HepG2 (cell line): ENCODE data around the gene SYCP2. TPM values are rescaled to one million over a fixed set of nuclear protein-coding genes. Genes with fewer than 3 reads are reported as not detected.
A peak's percentile ranks its signal among the peaks of the same experiment; 100 is the strongest.

Source experiments
- ARNT ChIP-seq: fragments of 450-650 bp; IDR thresholded peaks from 2 replicates; pipeline ENCODE4 v1.6.1; 2017
- SP140L ChIP-seq: sonication (generic); formaldehyde crosslinking; IDR thresholded peaks from 2 replicates; pipeline ENCODE4 v1.4.0; 2020; ENCODE audit warnings: missing genetic modification reagents, borderline replicate concordance
- ZBTB43 ChIP-seq: sonication (generic); formaldehyde crosslinking; conservative IDR thresholded peaks from 2 replicates; pipeline ENCODE4 v1.4.0; 2020; ENCODE audit warnings: missing genetic modification reagents
- ZNF224 ChIP-seq: sonication (generic); formaldehyde crosslinking; IDR thresholded peaks from 2 replicates; pipeline ENCODE4 v1.5.0; 2020; ENCODE audit warnings: mild to moderate bottlenecking, missing genetic modification reagents
- ZNF253 ChIP-seq: sonication (generic); formaldehyde crosslinking; IDR thresholded peaks from 2 replicates; pipeline ENCODE4 v1.8.0; 2022; ENCODE audit warnings: mild to moderate bottlenecking, missing genetic modification reagents, borderline replicate concordance
- ZNF350 ChIP-seq: sonication (generic); formaldehyde crosslinking; IDR thresholded peaks from 2 replicates; pipeline ENCODE4 v1.4.0; 2020; ENCODE audit warnings: mild to moderate bottlenecking, low read depth, missing genetic modification reagents, borderline replicate concordance
- ZNF724P ChIP-seq: sonication (generic); formaldehyde crosslinking; IDR thresholded peaks from 2 replicates; pipeline ENCODE4 v1.8.0; 2022; ENCODE audit warnings: missing genetic modification reagents, borderline replicate concordance
- ZSCAN22 ChIP-seq: sonication (generic); formaldehyde crosslinking; IDR thresholded peaks from 2 replicates; pipeline ENCODE4 v1.4.0; 2020; ENCODE audit warnings: mild to moderate bottlenecking, missing genetic modification reagents
- polyA plus RNA-seq, 8 experiments: library from polyadenylated mRNA; depleted of rRNA in 3 of 8; stranded (reverse) in 7 of 8; unstranded in 1 of 8; fragments of >200 nt; fragmentation: Illumina TruSeq in 4 of 8; extraction: Trizol in 4 of 8; gene quantifications; 2 replicates each; pipeline versions ENCODE4 v1.2.1 to v1.2.3, GENCODE V29; 2011 to 2016; ENCODE audit warnings: low read depth in 4 of 8, missing spikeins in 1 of 8, mixed read lengths in 1 of 8; ENCODE audit not compliant: insufficient read depth in 1 of 8
- total RNA-seq, 5 experiments: library from RNA; depleted of rRNA; stranded (reverse); fragments of >200 nt; fragmentation: Illumina TruSeq; extraction: Trizol; gene quantifications; 2 replicates each; pipeline ENCODE4 v1.2.3, GENCODE V29; 2016; ENCODE audit warnings: low read depth in 1 of 5
- TF ChIP-seq, protein P1 (sequence below): sonication (generic); formaldehyde crosslinking; IDR thresholded peaks from 2 replicates; pipeline ENCODE4 v1.9.0; 2021; ENCODE audit warnings: mild to moderate bottlenecking, missing genetic modification reagents
- TF ChIP-seq, protein P2 (sequence below): sonication (generic); formaldehyde crosslinking; conservative IDR thresholded peaks from 2 replicates; pipeline ENCODE4 v1.4.0; 2020; ENCODE audit warnings: missing genetic modification reagents

The SYCP2 gene
- total and polyA plus RNA-seq, 2 of the 13 experiments (the other 11 are each of a cell fraction or from before 2014, with no cell fraction given), result 0.07 to 0.24 TPM

GRCh38 chr20:59940129-59940955 is 6.9 kb upstream of the SYCP2 start, which contains the start of the genes FAM217B and PPP1R3D (continued):
- TF ChIP-seq, protein P1, sequence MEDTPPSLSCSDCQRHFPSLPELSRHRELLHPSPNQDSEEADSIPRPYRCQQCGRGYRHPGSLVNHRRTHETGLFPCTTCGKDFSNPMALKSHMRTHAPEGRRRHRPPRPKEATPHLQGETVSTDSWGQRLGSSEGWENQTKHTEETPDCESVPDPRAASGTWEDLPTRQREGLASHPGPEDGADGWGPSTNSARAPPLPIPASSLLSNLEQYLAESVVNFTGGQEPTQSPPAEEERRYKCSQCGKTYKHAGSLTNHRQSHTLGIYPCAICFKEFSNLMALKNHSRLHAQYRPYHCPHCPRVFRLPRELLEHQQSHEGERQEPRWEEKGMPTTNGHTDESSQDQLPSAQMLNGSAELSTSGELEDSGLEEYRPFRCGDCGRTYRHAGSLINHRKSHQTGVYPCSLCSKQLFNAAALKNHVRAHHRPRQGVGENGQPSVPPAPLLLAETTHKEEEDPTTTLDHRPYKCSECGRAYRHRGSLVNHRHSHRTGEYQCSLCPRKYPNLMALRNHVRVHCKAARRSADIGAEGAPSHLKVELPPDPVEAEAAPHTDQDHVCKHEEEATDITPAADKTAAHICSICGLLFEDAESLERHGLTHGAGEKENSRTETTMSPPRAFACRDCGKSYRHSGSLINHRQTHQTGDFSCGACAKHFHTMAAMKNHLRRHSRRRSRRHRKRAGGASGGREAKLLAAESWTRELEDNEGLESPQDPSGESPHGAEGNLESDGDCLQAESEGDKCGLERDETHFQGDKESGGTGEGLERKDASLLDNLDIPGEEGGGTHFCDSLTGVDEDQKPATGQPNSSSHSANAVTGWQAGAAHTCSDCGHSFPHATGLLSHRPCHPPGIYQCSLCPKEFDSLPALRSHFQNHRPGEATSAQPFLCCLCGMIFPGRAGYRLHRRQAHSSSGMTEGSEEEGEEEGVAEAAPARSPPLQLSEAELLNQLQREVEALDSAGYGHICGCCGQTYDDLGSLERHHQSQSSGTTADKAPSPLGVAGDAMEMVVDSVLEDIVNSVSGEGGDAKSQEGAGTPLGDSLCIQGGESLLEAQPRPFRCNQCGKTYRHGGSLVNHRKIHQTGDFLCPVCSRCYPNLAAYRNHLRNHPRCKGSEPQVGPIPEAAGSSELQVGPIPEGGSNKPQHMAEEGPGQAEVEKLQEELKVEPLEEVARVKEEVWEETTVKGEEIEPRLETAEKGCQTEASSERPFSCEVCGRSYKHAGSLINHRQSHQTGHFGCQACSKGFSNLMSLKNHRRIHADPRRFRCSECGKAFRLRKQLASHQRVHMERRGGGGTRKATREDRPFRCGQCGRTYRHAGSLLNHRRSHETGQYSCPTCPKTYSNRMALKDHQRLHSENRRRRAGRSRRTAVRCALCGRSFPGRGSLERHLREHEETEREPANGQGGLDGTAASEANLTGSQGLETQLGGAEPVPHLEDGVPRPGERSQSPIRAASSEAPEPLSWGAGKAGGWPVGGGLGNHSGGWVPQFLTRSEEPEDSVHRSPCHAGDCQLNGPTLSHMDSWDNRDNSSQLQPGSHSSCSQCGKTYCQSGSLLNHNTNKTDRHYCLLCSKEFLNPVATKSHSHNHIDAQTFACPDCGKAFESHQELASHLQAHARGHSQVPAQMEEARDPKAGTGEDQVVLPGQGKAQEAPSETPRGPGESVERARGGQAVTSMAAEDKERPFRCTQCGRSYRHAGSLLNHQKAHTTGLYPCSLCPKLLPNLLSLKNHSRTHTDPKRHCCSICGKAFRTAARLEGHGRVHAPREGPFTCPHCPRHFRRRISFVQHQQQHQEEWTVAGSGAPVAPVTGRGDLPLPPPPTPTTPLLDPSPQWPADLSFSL, result 0 out of 2 replicates have a peak, but pooled peaks have one; percentile 54
- TF ChIP-seq, protein P2, sequence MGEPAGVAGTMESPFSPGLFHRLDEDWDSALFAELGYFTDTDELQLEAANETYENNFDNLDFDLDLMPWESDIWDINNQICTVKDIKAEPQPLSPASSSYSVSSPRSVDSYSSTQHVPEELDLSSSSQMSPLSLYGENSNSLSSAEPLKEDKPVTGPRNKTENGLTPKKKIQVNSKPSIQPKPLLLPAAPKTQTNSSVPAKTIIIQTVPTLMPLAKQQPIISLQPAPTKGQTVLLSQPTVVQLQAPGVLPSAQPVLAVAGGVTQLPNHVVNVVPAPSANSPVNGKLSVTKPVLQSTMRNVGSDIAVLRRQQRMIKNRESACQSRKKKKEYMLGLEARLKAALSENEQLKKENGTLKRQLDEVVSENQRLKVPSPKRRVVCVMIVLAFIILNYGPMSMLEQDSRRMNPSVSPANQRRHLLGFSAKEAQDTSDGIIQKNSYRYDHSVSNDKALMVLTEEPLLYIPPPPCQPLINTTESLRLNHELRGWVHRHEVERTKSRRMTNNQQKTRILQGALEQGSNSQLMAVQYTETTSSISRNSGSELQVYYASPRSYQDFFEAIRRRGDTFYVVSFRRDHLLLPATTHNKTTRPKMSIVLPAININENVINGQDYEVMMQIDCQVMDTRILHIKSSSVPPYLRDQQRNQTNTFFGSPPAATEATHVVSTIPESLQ (CRISPR knock-in tag), result no peak
- TF ChIP-seq SP140L (CRISPR knock-in tag), result no peak
- TF ChIP-seq ZNF724P (CRISPR knock-in tag), result peak; percentile 89; the same call in 1 of the 2 replicates
- TF ChIP-seq ARNT, result no peak
- TF ChIP-seq ZNF253, result 0 out of 2 replicates have a peak, but pooled peaks have one; percentile 76
- TF ChIP-seq ZBTB43 (CRISPR knock-in tag), result no peak; the same call in 1 of the 2 replicates
- no peak for TF ChIP-seq ZNF224
- peak; percentile 94 for TF ChIP-seq ZNF350
- TF ChIP-seq ZSCAN22 (CRISPR knock-in tag), result peak; percentile 78; the same call in 1 of the 2 replicates
